Peyer's patch (tissue), 4 donors: Measurements from ENCODE around the gene HTT. TPM values are rescaled to one million over a fixed set of nuclear protein-coding genes. Genes with fewer than 3 reads are reported as not detected.

ENCODE experiments used
- DNase-seq, 3 donors: peaks; one replicate each; pipeline ENCODE4 v3.0.0-alpha.2; 2017 to 2019
- H3K27ac ChIP-seq, 4 donors: fragments of 200-600 bp; sonication (generic); one replicate each; pipeline ENCODE4 v1.5.1; 2016 to 2019
- H3K27me3 ChIP-seq, 2 donors: fragments of 200-600 bp; sonication (generic); one replicate each; pipeline ENCODE4 v1.5.1; 2019
- H3K36me3 ChIP-seq, 3 donors: fragments of 200-600 bp; sonication (generic); one replicate each; pipeline ENCODE4 v1.5.1; 2016 to 2019
- H3K4me1 ChIP-seq, 4 donors: fragments of 200-600 bp; sonication (generic); one replicate each; pipeline ENCODE4 v1.5.1; 2016 to 2019
- H3K4me3 ChIP-seq, 4 donors: fragments of 200-600 bp; sonication (generic); 1 replicate in 3 of 4; 2 replicates in 1 of 4; pipeline ENCODE4 v1.5.1; 2016 to 2019; ENCODE audit warnings: mild to moderate bottlenecking in 1 of 4
- H3K9me3 ChIP-seq, 4 donors: fragments of 200-600 bp; sonication (generic); one replicate each; pipeline ENCODE4 v1.5.1; 2016 to 2019; ENCODE audit warnings: mild to moderate bottlenecking in 1 of 4
- POLR2A ChIP-seq, 2 donors: fragments of 450-650 bp; IDR thresholded peaks; one replicate each; pipeline ENCODE4 v1.5.1; 2017; ENCODE audit warnings: antibody characterized with exemption in 2 of 2, mild to moderate bottlenecking in 2 of 2, moderate library complexity in 2 of 2
- total RNA-seq, 4 donors: library from RNA; depleted of rRNA; stranded (reverse); fragments of >200 nt; gene quantifications; one replicate each; pipeline ENCODE4 v1.1.0, GENCODE V29; 2016
- TF ChIP-seq, protein P1 (sequence below), 6 experiments: fragments of 450-650 bp in 4 of 6; fragments of 200-600 bp in 2 of 6; sonication (generic) in 1 of 6; IDR thresholded peaks; one replicate each; pipeline ENCODE4 v1.5.1; 2017 to 2019; ENCODE audit warnings: antibody characterized with exemption in 6 of 6, mild to moderate bottlenecking in 3 of 6, moderate library complexity in 1 of 6

The HTT gene
- total RNA-seq, 4 donors from 2014 or later: 62.3 to 133 (median 113) TPM

DNA sequence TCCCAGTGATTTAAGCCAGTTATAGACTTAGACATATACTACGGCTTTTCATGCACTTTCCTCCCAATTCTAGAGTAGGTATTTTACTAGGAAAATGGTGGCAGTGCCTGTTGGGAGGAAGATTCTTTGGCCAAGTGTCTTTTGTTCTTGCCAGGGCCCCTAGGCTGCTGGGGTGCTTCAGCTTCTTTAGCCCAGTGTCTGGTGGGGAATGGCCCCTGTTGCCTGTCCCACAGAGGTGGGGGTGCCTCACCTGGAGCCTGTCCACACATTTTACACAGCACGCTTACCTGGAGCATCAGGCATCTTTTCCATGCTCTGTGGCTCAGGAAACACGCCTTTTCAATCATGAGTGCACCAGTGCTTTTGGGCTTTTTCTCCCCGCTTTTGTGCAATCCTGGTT lies 141.3 kb downstream of the HTT start:
- peaks cover 0 to 87% (median 2%) of the 10 kb centered on the region in 3 donors for H3K36me3 ChIP-seq

DNA sequence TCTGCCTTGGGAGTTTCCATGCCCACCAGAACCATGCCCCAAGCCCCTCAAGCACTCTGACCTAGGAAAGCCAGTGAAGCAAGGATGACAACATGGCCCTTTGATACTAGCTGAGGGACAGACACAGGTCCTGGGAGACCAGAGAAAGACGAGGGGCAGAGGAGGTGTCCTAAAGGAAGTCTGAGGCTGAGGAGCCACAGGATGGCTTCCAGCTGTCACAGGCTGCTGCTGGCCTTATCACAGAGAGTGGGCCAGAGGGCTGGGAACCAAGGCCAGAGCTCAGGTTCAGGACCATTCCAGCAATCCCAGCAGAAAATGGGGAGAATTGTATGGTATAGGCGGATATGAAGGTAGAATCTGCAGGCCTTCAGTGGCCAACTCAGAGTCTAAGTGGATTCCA lies 142.8 kb downstream of the HTT start:
- no peaks in the 10 kb centered on the region for H3K27me3 ChIP-seq
- no peak for DNase-seq
- H3K4me1 ChIP-seq: no peaks in the 10 kb centered on the region
- no peak overlapping the region for H3K27ac ChIP-seq
- no peaks in the 10 kb centered on the region for H3K9me3 ChIP-seq
- peaks cover 0 to 96% (median 2%) of the 10 kb centered on the region in 3 donors for H3K36me3 ChIP-seq
- no peak overlapping the region for H3K4me3 ChIP-seq
- TF ChIP-seq, protein P1, sequence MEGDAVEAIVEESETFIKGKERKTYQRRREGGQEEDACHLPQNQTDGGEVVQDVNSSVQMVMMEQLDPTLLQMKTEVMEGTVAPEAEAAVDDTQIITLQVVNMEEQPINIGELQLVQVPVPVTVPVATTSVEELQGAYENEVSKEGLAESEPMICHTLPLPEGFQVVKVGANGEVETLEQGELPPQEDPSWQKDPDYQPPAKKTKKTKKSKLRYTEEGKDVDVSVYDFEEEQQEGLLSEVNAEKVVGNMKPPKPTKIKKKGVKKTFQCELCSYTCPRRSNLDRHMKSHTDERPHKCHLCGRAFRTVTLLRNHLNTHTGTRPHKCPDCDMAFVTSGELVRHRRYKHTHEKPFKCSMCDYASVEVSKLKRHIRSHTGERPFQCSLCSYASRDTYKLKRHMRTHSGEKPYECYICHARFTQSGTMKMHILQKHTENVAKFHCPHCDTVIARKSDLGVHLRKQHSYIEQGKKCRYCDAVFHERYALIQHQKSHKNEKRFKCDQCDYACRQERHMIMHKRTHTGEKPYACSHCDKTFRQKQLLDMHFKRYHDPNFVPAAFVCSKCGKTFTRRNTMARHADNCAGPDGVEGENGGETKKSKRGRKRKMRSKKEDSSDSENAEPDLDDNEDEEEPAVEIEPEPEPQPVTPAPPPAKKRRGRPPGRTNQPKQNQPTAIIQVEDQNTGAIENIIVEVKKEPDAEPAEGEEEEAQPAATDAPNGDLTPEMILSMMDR (IDR thresholded peaks at IDR 0.05): no peak
- TF ChIP-seq POLR2A (IDR thresholded peaks at IDR 0.05): no peak

More for the DNA sequence above, 141.3 kb downstream of the HTT start:
- Histone ChIP-seq H3K4me1 (no peaks in the 10 kb centered on the region), H3K9me3 (no peaks in the 10 kb centered on the region), H3K4me3 (no peak overlapping the region), H3K27me3 (no peaks in the 10 kb centered on the region), H3K27ac (no peak overlapping the region)
- peak in 1 of 3 donors; percentile 10 for DNase-seq
- TF ChIP-seq, protein P1 (IDR thresholded peaks at IDR 0.05): no peak
- no peak for TF ChIP-seq POLR2A (IDR thresholded peaks at IDR 0.05)

DNA sequence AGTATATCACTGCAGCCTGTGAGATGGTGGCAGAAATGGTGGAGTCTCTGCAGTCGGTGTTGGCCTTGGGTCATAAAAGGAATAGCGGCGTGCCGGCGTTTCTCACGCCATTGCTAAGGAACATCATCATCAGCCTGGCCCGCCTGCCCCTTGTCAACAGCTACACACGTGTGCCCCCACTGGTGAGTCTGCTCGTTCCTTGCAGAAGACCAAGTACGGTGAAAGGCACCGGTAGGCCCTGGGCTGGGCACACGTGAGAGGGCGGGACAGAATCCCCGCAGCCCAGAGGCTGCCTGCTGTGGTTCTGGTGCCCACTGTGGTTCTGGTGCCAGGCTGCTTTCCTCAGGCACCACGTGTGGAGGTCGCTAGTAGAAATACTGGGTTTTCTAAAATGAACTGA lies 143.3 kb downstream of the HTT start:
- H3K4me1 ChIP-seq: no peaks in the 10 kb centered on the region
- no peaks in the 10 kb centered on the region for H3K9me3 ChIP-seq
- no peak overlapping the region for H3K27ac ChIP-seq
- DNase-seq: peak in 1 of 3 donors; percentile 26
- no peak overlapping the region for H3K4me3 ChIP-seq
- TF ChIP-seq, protein P1 (IDR thresholded peaks at IDR 0.05): no peak
- no peak for TF ChIP-seq POLR2A (IDR thresholded peaks at IDR 0.05)
- H3K27me3 ChIP-seq: no peaks in the 10 kb centered on the region
- peaks cover 0 to 96% (median 2%) of the 10 kb centered on the region in 3 donors for H3K36me3 ChIP-seq

DNA sequence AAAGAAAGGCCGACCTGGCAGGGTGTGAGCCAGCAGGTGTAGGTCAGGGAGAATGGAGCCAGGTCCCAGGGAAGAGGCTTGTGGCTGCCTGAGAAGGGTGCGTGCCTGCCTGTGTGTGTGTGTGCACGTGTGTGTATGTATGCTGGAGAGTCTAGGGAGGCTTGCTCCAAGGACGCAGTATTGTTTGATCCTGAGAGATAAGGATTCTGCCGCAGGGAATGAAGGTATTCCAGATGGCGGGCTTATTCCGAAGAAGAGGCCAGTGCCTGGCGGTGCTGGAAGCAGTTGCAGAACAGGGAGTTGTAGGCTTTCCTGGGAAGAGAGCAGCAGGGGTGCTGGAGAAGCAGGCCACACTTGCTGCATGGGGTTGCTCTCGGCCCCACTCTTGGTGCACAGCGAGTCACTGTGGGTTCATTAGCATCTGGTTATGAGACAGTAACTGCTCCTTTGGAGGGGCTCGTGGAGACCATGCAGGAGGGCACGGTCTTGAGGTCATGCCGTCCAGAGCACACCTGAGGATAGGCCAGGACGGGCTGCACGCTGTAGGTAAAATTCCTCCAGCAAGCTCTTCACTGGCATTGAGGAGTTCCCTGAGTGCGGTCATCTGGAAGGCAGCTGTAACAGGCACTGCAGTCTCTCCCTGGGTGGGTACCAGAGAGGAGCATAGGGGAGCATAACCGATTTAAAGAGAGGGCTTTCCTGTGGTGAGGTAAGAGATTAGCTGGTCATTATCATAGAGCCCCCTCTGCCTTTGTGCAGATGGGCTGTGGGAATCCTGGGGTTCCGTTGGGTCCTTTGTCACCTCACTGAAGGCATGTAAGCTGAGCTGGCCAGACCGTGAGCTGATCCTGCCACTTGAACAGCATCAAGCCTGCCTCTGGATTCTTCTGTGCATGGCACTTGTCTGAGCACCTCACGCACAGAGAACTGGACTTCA lies 144.6 kb downstream of the HTT start:
- Histone ChIP-seq H3K36me3 (peaks cover 0 to 96% (median 2%) of the 10 kb centered on the region in 3 donors), H3K27me3 (no peaks in the 10 kb centered on the region), H3K4me3 (no peak overlapping the region), H3K4me1 (no peaks in the 10 kb centered on the region), H3K9me3 (no peaks in the 10 kb centered on the region), H3K27ac (no peak overlapping the region)
- no peak for TF ChIP-seq POLR2A (IDR thresholded peaks at IDR 0.05)
- TF ChIP-seq, protein P1 (IDR thresholded peaks at IDR 0.05): no peak
- peak in 1 of 3 donors; percentile 34 for DNase-seq

DNA sequence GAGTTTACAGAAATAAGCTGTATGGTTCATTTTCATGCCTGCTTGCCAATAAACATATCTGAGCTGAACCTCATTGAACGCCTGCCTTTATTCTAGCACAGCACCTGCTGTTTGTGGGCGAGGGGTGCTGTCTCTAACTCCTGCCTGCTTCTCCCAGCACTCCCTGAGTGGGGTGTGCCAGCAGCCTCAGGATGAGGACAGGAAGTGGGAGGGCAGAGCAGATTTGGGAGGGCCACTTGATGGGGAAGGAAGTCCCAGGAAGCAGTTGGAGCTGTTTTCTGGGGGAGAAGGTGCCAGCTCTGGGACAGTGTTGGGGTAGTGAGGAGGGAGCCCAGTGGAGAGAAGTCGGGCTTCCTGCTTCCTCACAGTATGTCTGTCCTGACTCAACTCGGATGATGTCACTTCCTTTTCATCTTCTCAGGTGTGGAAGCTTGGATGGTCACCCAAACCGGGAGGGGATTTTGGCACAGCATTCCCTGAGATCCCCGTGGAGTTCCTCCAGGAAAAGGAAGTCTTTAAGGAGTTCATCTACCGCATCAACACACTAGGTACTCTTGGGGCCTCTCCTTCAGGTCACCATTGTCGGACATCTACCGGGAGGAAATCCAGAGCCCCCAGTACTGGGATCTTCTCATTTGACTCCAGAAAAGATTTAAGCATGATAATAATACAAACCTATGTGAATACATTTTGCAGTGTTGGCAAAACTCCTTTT lies 145.4 kb downstream of the HTT start:
- no peak for DNase-seq
- no peaks in the 10 kb centered on the region for H3K9me3 ChIP-seq
- no peaks in the 10 kb centered on the region for H3K4me1 ChIP-seq
- no peaks in the 10 kb centered on the region for H3K27me3 ChIP-seq
- no peak overlapping the region for H3K4me3 ChIP-seq
- peaks cover 0 to 98% (median 2%) of the 10 kb centered on the region in 3 donors for H3K36me3 ChIP-seq
- TF ChIP-seq POLR2A (IDR thresholded peaks at IDR 0.05): no peak
- TF ChIP-seq, protein P1 (IDR thresholded peaks at IDR 0.05): no peak
- H3K27ac ChIP-seq: no peak overlapping the region
